HL-60/S4 treated with phorbol 12-myristate 13-acetate at 8.2 ng/mL for 4 days and 3 days (cell line): Measurements from ENCODE around the gene RPS21.

Source experiments
- in situ Hi-C: fragments of 300-500 bp; cut with MboI; formaldehyde crosslinking; loops from 2 replicates; pipeline ENCODE4 v1.15.0; 2022; ENCODE audit warnings: low sequenced_read_pairs

RPS21 gene

GRCh38 chr20:62353289-62354030, 33.4 kb upstream of the RPS21 start:
- in situ Hi-C loops, result no loop called here

GRCh38 chr20:62354031-62354808, 32.7 kb upstream of the RPS21 start:
- in situ Hi-C loops, result no loop called here

- in situ Hi-C loops, result no loop called here
These were observed 32.0 kb upstream of the RPS21 start for GRCh38 chr20:62354811-62355341.

- in situ Hi-C loops, result no loop called here
These were observed 31.4 kb upstream of the RPS21 start for GRCh38 chr20:62355516-62355877.

- in situ Hi-C loops, result no loop called here
These were observed 30.9 kb upstream of the RPS21 start for GRCh38 chr20:62355878-62356588.

- in situ Hi-C loops, result no loop called here
These were observed 30.2 kb upstream of the RPS21 start for GRCh38 chr20:62356589-62357186.

- in situ Hi-C loops, result no loop called here
These were observed 29.7 kb upstream of the RPS21 start for GRCh38 chr20:62357187-62357667.

GRCh38 chr20:62357681-62358080, 29.2 kb upstream of the RPS21 start:
- in situ Hi-C loops, result no loop called here

- in situ Hi-C loops, result no loop called here
These were observed 28.5 kb upstream of the RPS21 start for GRCh38 chr20:62358171-62359042.

- in situ Hi-C loops, result no loop called here
These were observed 27.8 kb upstream of the RPS21 start for GRCh38 chr20:62359043-62359490.

- in situ Hi-C loops, result no loop called here
These were observed 27.3 kb upstream of the RPS21 start for GRCh38 chr20:62359491-62360121.

GRCh38 chr20:62360854-62361798, 25.8 kb upstream of the RPS21 start:
- in situ Hi-C loops, result no loop called here

- in situ Hi-C loops, result no loop called here
These were observed 24.9 kb upstream of the RPS21 start for GRCh38 chr20:62361799-62362589.

- in situ Hi-C loops, result no loop called here
These were observed 24.3 kb upstream of the RPS21 start for GRCh38 chr20:62362590-62362940.

GRCh38 chr20:62362991-62363919, 23.6 kb upstream of the RPS21 start:
- in situ Hi-C loops, result no loop called here
